OCI-LY7 (cell line): Measurements from ENCODE around the gene HS6ST3. TPM values are rescaled to one million over a fixed set of nuclear protein-coding genes. Genes with fewer than 3 reads are reported as not detected.

Experiments
- BruUV-seq: library from RNA; stranded (reverse); fragments of 400-500 nt; replicated peaks from 2 replicates; lab custom pipeline; 2021; lab: Mats Ljungman, UMichigan
- CTCF ChIA-PET: fragments of 300-600 bp; sonication (Branson Sonifier 250); formaldehyde crosslinking; loops from one replicate; lab custom pipeline; 2022; ENCODE audit warnings: antibody characterized with exemption; ENCODE audit not compliant: unreplicated experiment; lab: Charles Lee
- POLR2A ChIA-PET: fragments of 300-600 bp; sonication (Branson Sonifier 250); formaldehyde crosslinking; loops from one replicate; lab custom pipeline; 2022; ENCODE audit warnings: antibody characterized with exemption; lab: Charles Lee
- DNase-seq: peaks from one replicate; pipeline ENCODE4 v3.0.0-alpha.2; 2015; ENCODE audit warnings: low spot score
- H2AFZ ChIP-seq: fragments of 200-600 bp; sonication (generic), shearing (Covaris generic); 2 replicates; pipeline ENCODE4 v1.6.1; 2014; ENCODE audit warnings: mild to moderate bottlenecking, antibody characterized with exemption, low read length, moderate library complexity
- H3K27ac ChIP-seq: fragments of 200-600 bp; sonication (generic); 2 replicates; pipeline ENCODE4 v1.5.1; 2014; ENCODE audit warnings: mixed run types, low read depth, mild to moderate bottlenecking, moderate library complexity, low read length, inconsistent platforms; ENCODE audit not compliant: poor library complexity, severe bottlenecking
- H3K36me3 ChIP-seq: fragments of 200-600 bp; sonication (generic); 2 replicates; pipeline ENCODE4 v1.6.1; 2014; ENCODE audit warnings: mild to moderate bottlenecking, antibody characterized with exemption, low read length, moderate library complexity, mixed read lengths; ENCODE audit not compliant: insufficient read depth
- H3K4me1 ChIP-seq: fragments of 200-600 bp; sonication (generic); 2 replicates; pipeline ENCODE4 v1.5.1; 2014; ENCODE audit warnings: mild to moderate bottlenecking, low read length; ENCODE audit not compliant: insufficient read depth, poor library complexity, severe bottlenecking
- H3K4me2 ChIP-seq: fragments of 200-600 bp; sonication (generic); 2 replicates; pipeline ENCODE4 v1.6.1; 2014; ENCODE audit warnings: mild to moderate bottlenecking, low read length
- H3K4me3 ChIP-seq: fragments of 200-600 bp; sonication (generic); 2 replicates; pipeline ENCODE4 v1.5.1; 2014; ENCODE audit warnings: mild to moderate bottlenecking, low read depth, low read length; ENCODE audit not compliant: poor library complexity, severe bottlenecking
- H3K79me2 ChIP-seq: fragments of 200-600 bp; sonication (generic); 2 replicates; pipeline ENCODE4 v1.6.1; 2016; ENCODE audit warnings: low read depth, mild to moderate bottlenecking, low read length, moderate library complexity, mixed read lengths; ENCODE audit not compliant: insufficient read depth
- H3K9me2 ChIP-seq: fragments of 200-600 bp; sonication (generic); 2 replicates; pipeline ENCODE4 v1.6.1; 2016; ENCODE audit warnings: mild to moderate bottlenecking, low read length, mixed read lengths; ENCODE audit not compliant: insufficient read depth
- H3K9me3 ChIP-seq: fragments of 200-600 bp; sonication (generic); 2 replicates; pipeline ENCODE4 v1.6.1; 2014; ENCODE audit warnings: mild to moderate bottlenecking, mixed run types, low read length, mixed read lengths
- H4K20me1 ChIP-seq: fragments of 200-600 bp; sonication (generic); 2 replicates; pipeline ENCODE4 v1.6.1; 2014; ENCODE audit warnings: mild to moderate bottlenecking, antibody characterized with exemption, low read length, moderate library complexity, mixed read lengths; ENCODE audit not compliant: insufficient read depth
- EZH2phosphoT487 ChIP-seq: fragments of 200-600 bp; sonication (generic); IDR thresholded peaks from 2 replicates; pipeline ENCODE4 v1.6.1; 2018; ENCODE audit warnings: low read depth, borderline replicate concordance, mild to moderate bottlenecking, mixed run types, antibody characterized with exemption, low read length, moderate library complexity, mixed read lengths
- intact Hi-C: fragments of 100-400 bp; cut with micrococcal nuclease; formaldehyde crosslinking; loops from one replicate; pipeline ENCODE4 v1.10.0; 2022; ENCODE audit not compliant: unreplicated experiment
- total RNA-seq, 2 experiments: library from RNA; depleted of rRNA in 1 of 2; stranded (reverse); fragments of >200 nt in 1 of 2; shearing (Covaris generic) in 1 of 2; gene quantifications; 2 replicates each; pipeline ENCODE4 v1.2.3, GENCODE V29; 2014 to 2022
- TF ChIP-seq, protein P1 (sequence below): fragments of 200-600 bp; sonication (generic); conservative IDR thresholded peaks from 2 replicates; pipeline ENCODE4 v1.5.1; 2014; ENCODE audit warnings: mild to moderate bottlenecking, antibody characterized with exemption, low read length, moderate library complexity, mixed read lengths

HS6ST3 gene
- total RNA-seq, 2 experiments from 2014 or later = not detected

DNA sequence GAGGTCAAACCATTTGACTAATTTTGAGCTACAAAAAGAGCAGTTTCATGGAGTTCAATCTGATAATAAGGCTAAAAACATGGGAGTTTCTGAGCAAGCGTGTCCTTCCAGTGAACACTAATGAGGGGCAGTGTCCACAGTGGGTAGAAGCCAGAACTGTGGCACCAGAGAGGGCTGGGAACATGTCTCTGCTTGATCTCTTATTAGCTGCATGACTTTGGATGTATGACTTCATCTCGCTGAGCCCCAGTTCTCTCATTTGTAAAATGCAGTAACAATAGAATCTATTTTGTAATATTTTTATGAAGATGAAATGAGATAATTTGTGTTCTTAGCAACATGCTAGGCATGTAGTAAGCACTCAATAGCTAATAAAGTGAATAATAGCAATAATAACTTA is 69.8 kb downstream of the HS6ST3 start:
- H3K4me2 ChIP-seq = no peak overlapping the region
- intact Hi-C loops = no loop called here
- no peaks in the 10 kb centered on the region for H3K36me3 ChIP-seq
- CTCF ChIA-PET = no interaction called here
- DNase-seq = no peak
- H3K27ac ChIP-seq = no peak overlapping the region
- no peak overlapping the region for H2AFZ ChIP-seq
- H3K4me1 ChIP-seq = no peaks in the 10 kb centered on the region
- no peaks in the 10 kb centered on the region for H3K9me2 ChIP-seq
- BruUV-seq = no TSS peak
- POLR2A ChIA-PET = no interaction called here
- TF ChIP-seq EZH2phosphoT487 = no peak
- TF ChIP-seq, protein P1, sequence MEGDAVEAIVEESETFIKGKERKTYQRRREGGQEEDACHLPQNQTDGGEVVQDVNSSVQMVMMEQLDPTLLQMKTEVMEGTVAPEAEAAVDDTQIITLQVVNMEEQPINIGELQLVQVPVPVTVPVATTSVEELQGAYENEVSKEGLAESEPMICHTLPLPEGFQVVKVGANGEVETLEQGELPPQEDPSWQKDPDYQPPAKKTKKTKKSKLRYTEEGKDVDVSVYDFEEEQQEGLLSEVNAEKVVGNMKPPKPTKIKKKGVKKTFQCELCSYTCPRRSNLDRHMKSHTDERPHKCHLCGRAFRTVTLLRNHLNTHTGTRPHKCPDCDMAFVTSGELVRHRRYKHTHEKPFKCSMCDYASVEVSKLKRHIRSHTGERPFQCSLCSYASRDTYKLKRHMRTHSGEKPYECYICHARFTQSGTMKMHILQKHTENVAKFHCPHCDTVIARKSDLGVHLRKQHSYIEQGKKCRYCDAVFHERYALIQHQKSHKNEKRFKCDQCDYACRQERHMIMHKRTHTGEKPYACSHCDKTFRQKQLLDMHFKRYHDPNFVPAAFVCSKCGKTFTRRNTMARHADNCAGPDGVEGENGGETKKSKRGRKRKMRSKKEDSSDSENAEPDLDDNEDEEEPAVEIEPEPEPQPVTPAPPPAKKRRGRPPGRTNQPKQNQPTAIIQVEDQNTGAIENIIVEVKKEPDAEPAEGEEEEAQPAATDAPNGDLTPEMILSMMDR = no peak
- H3K4me3 ChIP-seq = no peak overlapping the region
- H4K20me1 ChIP-seq = no peaks in the 10 kb centered on the region
- no peaks in the 10 kb centered on the region for H3K9me3 ChIP-seq
- no peaks in the 10 kb centered on the region for H3K79me2 ChIP-seq

DNA sequence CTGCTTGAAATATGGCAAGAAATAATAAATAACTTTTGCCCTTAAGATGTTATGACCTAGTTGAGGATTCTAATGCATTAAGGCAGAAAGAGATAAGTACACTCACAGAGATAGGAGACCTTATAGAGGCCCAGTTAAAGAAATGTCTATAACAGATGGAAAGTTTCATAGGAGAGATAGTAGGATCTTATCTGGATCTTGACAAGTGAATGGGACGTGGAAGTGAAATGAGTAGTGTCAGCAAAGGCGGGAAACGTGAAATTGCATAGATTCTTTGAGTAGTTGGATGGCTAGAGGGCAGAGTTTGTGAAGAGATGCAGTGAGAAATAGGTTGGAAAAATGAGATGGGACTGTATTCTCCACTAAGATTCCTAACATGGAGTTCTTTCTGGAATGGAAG is 71.2 kb downstream of the HS6ST3 start:
- no peak overlapping the region for H3K4me2 ChIP-seq
- no peaks in the 10 kb centered on the region for H3K4me1 ChIP-seq
- no peak overlapping the region for H3K27ac ChIP-seq
- TF ChIP-seq EZH2phosphoT487 = no peak
- TF ChIP-seq, protein P1 = no peak
- H3K9me3 ChIP-seq = no peaks in the 10 kb centered on the region
- H3K9me2 ChIP-seq = no peaks in the 10 kb centered on the region
- intact Hi-C loops = no loop called here
- DNase-seq = no peak
- ChIA-PET CTCF (no interaction called here), POLR2A (no interaction called here)
- H3K79me2 ChIP-seq = no peaks in the 10 kb centered on the region
- no TSS peak for BruUV-seq
- no peaks in the 10 kb centered on the region for H4K20me1 ChIP-seq
- no peaks in the 10 kb centered on the region for H3K36me3 ChIP-seq
- no peak overlapping the region for H3K4me3 ChIP-seq
- H2AFZ ChIP-seq = no peak overlapping the region

DNA sequence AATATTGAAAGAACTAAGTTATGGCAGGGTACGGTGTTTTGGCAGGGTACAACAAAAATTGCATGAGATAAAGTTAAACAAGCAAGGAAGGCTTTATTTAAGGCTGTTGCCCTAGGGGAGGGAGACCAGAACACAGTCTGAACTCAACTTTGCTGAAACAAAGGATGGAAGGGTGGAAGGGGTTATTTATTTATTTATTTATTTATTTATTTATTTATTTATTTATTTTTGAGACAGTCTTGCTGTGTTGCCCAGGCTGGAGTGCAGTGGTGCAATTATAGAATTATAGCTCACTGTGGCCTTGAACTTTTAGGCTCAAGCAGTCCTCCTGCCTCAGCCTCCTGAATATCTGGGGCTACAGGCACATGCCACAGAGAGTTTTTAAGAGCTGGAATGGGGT is 75.9 kb downstream of the HS6ST3 start:
- DNase-seq = no peak
- no peak overlapping the region for H3K4me3 ChIP-seq

More for the DNA sequence above, 75.9 kb downstream of the HS6ST3 start:
- POLR2A ChIA-PET = no interaction called here
- CTCF ChIA-PET = no interaction called here
- no peaks in the 10 kb centered on the region for H3K9me3 ChIP-seq
- H3K9me2 ChIP-seq = no peaks in the 10 kb centered on the region
- H3K4me2 ChIP-seq = no peak overlapping the region
- no peak for TF ChIP-seq EZH2phosphoT487
- TF ChIP-seq, protein P1 = no peak
- H3K4me1 ChIP-seq = no peaks in the 10 kb centered on the region
- intact Hi-C loops = no loop called here
- H2AFZ ChIP-seq = no peak overlapping the region
- no peaks in the 10 kb centered on the region for H4K20me1 ChIP-seq
- H3K36me3 ChIP-seq = no peaks in the 10 kb centered on the region
- BruUV-seq = no TSS peak
- no peak overlapping the region for H3K27ac ChIP-seq
- no peaks in the 10 kb centered on the region for H3K79me2 ChIP-seq
